Measurements from ENCODE around the gene CACNG5.

Gene CACNG5

DNA sequence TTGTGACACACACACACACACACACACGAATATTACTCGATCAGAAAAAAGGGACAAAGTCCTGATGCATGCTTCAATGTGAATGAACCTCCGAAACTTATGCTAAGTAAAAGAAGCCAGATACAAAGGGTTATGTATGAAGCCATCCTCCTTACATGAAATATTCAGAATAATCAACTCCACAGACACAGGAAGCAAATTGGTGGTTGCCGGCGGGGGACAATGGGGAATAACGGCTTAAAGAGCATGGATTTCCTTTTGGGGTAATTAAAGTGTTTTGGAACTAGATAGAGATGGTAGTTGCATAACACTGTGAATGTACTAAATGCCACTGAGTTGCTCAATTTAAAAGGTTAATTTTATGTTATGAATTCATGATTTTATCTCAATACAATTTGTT is 8.1 kb upstream of the CACNG5 start:
- no peak for DNase-seq

DNA sequence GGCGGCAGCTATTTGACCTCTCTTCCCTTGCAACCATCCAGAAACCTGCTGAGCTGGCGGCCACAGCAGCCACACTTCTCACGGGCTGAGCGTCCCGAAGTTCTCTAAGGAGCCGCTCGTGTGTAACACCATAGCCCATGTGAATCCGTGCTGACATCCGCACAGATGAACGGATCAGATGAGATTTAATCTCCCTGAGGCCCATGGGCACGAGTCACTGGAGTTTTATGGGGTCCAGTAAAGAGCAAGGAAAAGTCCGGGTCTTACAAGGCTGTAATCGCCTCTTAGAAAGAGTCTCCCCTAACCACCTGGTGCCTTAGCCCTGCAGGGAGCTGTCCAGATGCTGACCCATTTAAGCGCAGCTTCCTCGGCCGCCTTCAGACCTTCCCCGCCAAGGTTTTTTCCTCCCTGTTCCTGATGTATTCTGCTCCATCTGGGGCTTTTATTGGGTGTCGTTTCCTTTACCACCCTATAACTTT is 5.5 kb upstream of the CACNG5 start:
- DNase-seq: peak; percentile 78

DNA sequence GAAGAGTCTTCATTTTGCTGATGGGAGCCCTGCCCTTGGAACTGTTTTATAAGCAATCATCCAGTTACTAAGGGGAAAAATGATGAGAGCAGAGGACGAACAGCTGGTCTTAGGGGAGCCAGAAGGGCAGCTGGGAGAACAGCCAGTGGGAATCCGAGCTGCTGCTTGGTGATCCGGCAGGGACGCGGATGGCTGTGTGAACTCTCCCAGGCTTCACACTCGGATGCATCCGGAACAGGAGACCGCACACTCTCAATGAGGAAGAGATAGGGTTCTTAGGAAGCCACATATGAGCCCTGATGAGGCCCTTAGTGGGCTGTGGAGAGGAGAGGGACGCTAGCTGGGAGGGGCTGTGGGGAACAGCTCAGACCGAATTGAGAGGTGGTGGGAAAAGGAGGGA is 5.0 kb upstream of the CACNG5 start:
- peak; percentile 95 for DNase-seq

DNA sequence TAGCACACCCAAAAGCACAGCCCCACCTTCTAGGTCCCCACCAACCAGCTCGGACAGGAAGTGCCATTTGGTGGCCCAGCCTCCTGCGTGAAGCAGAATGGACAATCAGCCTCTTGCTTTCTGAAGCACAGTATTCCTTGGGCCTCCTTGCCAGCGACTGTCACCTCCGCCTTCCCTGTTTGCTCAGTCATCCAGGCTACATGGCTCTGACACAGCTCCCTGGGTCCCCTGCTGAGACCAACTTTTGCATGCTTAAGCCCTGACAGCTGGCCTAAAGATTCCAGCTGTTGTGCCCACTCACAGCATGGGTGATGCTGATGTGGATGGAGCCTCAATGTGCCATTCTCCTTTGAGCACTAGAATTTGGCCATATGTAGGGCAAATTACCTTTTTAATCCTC is 4.5 kb upstream of the CACNG5 start:
- peak; percentile 68 for DNase-seq

DNA sequence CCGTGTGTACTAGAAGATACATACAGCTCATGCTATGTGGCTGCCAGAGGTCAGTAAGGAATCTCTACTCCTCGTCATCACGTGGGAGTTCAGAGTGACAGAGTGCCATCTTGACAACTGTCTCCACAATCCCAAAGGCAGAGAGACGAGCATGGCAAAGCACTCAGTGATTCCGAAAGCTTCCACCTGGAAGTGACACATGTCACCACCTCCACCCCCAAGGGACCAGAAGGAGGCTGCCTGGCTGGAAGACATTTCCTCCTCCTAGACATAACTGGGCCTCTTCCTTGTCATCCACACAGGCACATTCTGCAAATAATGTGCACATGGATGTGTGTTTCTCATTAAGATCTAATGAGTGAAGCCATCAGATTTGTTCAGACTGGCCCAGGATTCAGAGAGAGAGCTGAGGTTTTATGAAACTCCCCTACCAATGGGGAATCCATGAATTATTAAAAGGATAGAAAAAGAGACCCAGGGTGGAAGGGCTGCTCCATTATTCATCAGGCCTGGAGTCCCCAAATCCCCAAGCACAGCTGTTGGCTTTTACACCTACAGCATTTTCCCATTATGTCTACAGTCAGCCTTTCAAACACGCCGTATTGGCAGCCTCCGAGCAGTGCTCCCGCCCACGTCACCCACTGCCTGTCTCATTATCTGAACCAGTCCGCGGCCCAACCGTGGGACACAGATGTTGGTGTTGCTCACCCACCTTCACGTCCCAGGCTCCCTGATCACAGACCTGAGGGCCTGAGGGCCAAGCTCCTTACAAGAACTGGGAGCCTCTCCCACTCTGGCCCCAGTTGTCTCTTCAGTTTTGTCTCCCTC is 3.3 kb upstream of the CACNG5 start:
- peak; percentile 57 for DNase-seq

DNA sequence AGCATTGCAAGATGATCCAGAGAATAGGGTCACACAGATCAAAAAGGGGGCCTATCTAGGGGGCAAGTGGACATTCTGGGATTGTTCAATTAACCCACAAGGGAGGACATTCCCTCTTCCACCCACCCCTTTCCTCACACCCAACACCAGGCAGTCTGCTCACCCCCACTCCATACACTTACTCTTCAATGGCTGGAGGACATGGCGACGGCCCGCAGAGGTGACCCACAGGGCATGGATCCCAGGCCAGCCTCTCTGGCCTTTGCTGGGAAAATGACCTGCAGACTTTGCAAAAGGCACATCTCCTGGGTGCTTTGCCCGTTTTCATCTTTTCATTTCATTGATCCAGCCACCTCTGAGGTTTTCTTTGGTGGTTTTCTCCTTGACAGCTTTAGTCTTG is 1.7 kb upstream of the CACNG5 start:
- no peak for DNase-seq

DNA sequence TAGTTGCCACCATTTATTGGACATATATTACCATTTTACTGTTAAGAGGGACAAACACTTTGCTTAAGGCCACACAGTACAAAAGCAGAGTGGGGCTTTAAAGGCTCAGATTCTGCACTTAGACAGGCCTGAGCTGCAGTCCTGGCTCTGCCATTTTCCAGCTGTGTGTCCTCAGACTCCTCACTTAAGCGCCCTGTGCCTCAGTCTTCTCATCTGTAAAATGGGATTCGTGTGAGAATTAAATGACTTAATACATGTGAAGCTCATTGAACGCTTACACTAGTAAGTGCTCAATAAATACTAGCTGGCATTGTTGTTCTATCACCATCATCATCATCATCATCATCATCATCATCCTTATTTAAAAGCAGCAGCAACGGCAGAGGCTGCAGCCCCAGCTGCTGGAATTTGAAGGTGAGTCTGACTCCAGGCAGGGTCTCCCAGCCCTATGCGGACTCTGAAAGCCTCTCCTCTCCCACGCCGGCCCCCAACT is 445 bp upstream of the CACNG5 start:
- DNase-seq: no peak

DNA sequence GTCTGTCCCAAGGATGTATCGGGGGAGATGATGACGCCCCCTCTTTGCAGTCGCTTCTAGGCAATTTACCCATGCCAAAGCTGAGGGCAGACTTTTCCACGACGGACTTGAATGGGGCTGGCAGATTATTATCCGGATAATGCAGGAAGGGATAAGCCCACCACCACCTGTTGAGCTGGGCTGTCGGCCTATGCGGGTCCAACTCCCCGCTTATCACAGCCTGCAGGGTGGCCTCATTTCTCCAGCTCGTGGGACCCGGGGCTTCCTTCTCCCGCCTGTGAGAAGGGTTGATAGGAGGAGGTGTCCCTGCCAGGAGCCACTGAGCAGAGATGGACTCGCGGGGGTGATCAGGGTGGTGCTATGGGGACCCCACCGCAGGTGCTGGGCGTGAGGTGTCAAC is 559 bp downstream of the CACNG5 start:
- no peak for DNase-seq

DNA sequence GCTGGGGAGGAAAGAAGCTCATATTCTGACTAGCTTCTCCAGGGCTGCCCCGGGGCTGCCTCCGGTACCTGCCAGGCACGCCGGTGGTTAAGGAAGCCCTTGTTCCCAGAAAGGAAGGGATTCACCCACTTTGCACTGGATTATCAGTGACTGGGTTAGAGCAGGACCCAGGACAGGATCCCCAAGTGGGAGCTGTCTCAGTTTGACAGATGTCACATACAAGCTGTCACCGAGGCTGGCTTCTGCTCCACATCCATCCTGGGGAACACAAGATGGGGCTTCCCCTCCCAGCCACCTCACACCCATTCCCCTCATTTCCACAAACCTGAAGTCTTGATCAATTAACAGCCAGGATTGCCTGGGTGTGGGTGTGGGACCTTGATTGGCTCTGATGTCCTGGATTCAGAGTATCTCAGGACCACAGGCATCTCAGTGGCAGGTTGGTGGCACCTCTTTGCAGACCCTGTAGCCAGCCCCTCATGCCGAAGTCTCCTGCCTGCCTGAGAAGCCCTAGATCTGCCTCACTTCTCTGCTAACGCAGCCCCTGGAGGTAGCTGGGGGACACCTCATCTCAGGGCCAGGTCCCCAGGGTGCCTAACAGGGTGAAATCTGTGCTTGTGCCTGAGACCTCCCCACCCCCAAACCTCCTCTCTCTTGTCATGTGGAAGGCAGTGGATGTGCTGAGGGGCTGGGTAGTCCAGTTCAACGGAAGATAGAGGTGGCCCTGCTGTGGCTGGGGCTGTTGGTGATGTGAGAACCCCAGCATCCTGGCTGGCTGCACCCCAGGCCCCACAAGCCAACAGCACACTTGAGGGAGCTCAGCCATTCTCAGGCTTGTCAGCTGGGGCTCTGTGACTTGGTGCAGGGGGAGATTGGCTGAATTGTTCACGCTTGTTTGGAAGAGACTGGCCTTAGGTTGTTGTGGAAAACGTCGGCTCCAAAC is 1.4 kb downstream of the CACNG5 start:
- peak; percentile 14 for DNase-seq

DNA sequence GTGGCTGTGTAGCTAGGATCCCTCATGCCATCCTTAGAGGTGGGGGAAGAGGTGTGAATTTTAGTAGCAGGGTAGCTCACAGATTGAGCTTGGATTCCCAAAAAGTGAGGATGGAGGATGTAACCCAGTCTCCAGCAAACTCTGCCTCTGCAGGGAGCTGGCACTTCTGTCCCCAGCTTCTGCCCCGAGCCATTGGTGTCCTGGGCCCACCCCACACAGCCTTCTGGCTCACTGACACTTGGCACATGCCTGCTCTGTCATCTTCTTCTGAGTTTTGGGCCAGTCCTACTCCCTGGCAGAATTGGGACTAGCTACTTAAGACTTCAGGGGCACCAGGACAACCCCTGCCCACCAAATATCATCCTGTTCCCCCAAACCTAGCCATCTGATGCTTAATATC is 2.3 kb downstream of the CACNG5 start:
- DNase-seq: no peak

DNA sequence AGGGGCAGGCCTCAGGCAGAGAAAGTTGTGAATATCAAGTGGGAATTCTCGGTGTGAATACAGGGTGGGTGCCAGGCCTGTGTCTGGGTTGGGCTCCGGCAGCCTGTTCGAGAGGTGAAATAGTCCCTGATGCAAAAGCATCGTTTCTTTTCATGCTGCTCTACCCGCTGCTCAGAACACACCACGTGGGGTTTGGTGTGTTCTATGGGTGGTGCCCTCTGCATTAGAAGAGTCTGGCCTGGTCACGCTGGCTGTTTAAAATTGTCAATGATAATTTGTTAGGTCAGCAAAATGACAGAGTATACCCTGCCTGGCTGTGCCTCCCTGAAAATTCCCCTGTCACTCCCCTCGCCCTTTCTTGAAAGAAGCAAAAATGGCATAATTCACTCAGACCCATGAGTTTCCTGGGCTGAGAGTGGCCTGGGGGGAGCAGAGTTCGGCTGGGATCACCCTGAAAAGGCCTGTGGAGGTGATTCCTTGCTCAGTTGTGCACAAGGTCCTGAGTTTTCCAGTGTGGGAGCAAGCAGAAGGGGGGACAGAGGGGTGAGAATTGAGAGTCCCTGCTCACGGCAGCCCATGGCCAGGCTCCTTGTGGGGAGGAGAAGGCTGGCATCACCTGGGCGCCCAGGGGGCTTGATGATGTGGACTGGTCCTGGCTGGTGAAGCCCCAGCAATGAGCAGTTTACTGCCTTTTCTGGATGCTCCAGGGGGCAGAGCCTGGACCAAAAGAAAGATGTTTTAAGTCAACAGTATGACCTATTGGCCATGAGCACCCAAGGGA is 3.2 kb downstream of the CACNG5 start:
- DNase-seq: no peak

DNA sequence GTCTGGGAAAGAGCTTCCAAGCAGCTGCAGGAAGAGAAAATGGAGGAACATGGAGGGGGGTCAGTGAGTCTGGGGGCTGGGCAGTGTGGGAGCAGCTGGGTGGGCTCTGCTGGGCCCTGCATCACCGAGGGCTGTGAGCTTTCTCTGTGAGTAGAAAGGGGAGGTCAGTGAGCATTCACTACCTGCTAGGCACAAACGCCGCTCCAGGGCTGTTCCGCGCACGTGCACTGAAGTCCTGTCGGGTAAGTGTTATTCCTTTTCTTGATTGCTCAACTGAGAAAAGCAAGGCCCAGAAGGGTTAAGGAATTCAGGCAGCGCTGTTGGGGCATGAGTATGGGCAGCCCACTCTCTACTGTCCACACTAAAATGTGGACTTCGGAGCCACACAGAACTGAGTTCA is 4.7 kb downstream of the CACNG5 start:
- no peak for DNase-seq

DNA sequence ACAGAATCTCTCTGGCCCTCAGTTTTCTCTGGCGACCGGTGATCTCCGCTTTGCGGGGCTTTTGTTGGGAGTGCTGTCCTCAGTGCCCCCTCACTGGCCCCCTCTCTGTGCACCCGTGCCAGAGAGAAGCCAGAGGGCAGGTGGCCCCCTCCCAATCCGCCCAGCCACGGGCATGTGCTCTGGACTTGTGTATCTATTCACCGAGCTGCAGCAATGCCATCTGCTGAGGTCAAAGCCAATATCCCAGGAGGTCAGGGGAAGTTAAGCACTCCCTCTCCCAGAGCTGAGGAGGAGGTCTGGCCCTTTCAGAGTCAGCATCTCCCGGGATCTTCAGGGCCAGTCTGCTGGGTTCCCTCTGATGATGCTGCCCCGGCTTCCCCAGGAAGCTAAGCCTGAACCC is 5.1 kb downstream of the CACNG5 start:
- DNase-seq: no peak

DNA sequence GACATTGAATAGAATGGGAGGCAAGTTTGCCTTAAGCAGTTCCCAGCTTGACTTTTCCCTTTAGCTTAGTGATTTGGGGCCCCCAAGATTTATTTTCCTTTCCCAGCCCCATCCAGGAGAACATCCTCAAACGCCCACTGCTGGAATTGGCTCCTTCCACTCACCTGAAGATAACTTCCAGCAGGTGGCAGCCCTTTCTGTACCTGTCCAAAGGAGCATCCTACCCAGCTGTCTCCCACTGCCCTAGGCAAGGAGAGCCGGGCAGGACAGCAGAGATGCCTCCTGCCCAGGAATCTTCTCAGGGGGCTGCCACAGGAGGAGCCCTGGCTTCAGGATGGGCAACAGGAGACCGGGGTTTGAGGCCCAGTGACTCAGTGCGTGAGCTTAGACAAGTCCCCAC is 6.4 kb downstream of the CACNG5 start:
- DNase-seq: no peak

DNA sequence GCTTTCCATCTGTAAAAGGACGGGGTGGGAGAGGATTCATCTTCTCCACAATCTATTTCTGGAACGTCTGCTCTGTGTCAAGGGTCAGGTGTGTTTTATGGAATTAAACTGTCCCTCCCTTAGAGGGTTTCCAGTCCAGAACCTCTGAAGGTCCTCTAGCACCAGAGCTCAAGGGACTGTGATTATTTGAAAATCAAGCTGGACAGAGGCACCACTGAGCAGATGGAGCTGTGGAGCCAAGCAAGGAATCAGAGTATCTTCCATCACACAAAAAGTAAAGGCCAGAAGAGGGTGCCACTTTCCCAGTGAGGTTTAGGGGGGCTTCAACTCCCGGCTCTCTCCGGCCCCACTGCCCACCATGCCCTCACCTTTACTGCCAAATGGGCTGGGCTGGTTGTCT is 6.8 kb downstream of the CACNG5 start:
- no peak for DNase-seq

DNA sequence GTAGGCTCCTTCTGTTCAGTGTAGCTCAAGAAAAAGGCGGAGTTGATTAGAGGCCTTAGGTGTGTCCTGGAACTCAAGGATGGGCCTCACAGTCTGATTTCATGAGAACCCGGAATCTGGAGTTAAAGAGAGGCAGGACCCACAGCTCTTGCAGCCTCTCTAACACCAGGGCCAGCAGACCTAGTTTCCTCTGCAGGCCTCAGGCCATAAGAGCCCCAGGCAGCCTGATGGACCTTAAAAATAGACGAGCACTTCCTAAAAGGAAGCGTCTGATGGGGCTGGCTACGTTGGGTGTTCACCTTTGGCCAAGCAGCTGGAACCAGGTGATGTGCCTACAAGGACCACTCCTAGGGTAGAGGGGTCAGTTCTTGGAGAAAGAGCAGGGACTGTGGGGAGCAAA is 7.6 kb downstream of the CACNG5 start:
- DNase-seq: no peak

DNA sequence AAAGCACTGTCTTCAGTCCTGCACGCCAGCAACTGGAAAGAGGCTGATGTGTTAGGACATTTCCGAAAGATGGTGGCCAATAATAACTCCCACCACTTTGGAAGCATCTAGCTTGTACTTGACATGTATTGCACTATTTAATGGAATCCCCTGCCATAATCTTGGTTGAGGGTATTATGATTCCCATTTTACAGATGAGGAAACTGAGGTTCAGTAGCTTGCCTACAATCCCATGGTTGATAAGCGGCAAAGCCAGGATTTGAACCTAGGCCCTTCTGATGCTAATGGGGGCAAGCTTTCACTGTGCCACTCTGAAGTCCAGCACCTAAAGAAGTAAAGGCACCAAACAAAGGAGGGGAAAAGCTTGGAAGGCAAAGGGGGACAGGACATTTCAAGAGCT is 8.0 kb downstream of the CACNG5 start:
- no peak for DNase-seq

DNA sequence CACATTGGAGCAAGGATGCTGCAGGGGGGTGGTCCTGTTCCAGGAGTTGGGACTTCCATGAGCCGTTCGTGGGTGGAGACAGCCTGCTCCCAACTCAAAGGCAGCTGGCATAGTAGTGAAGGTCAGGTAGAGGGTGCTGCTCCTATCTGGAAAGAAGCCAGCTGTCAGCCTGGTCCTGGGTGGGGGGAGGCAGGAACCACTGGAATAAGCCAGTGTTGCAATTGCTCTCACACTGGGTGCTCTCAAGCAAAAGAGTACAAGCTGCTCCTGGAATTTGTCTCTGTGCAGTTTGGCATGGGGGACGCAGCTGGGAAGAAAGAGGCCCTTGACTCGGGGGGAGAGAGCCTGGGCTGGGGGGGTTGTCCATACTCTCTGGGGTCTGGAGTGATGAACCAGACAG is 8.7 kb downstream of the CACNG5 start:
- DNase-seq: peak; percentile 98

DNA sequence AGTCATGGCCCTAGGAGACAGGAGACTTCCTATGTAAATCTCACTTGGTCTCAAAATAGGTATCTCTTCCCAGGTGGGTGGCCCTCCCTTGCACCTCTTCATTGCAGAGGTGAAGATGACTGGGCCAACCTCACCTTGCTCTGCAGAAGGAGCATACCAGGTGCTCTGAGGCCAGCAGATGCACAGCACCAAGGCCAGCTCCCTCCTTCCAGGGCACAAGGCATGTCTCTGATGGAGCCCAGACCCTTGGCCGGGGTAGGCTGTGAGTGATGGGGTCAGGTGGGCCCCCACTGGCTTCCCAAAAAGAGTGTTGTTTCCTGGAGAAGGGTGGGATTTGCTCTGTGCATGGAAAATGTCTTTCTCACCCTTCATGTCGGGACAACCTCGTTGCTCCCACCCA is 12.8 kb downstream of the CACNG5 start:
- DNase-seq: no peak

DNA sequence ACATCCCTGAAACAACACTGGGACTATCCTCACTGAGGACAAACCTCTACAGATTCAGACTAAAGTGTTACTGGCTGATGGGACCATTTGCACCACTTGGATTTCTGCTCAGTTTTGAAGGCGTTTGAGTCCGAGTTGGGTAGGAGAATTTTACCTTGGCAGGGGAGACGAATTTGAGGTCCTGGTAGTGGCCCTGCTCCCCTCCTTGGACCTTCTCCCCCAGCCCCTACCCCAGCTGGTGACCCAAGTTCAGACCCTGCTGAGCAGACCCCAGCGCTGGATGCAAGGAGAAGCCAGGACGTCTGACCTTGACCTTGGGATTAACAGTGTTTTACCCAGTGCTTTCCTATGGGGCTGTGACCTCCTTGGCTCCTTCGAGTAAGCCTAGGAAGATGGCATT is 13.6 kb downstream of the CACNG5 start:
- DNase-seq: no peak

DNA sequence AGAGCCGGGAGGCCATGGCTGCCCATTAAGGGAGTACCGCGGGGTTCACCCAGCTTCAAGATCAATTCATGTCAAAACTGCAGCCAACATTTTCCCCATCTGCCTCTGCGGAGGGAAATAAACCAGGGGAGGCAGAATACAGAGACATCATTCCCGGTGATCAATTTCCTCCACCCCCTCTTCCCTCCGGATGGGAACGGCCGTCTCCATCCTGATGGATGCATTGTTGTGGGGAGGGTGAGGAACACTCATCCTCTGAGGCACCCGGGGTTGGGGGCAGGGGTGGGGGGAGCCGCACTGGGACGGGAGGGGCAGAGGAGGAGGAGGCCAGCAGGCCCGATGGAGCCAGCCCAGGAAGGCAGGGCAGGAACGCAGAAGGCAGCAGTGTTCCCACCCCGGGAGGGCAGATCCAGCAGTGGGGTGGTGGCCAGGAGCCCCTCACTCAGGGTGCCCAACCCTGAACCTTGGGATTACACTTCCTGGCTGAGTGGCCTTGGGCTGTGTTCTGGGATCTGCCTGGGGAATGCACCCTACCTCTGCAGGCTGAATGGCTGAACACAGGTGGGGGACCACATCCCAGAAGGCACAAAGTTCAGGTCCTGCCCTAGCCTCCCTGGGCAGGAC is 14.2 kb downstream of the CACNG5 start:
- no peak for DNase-seq

DNA sequence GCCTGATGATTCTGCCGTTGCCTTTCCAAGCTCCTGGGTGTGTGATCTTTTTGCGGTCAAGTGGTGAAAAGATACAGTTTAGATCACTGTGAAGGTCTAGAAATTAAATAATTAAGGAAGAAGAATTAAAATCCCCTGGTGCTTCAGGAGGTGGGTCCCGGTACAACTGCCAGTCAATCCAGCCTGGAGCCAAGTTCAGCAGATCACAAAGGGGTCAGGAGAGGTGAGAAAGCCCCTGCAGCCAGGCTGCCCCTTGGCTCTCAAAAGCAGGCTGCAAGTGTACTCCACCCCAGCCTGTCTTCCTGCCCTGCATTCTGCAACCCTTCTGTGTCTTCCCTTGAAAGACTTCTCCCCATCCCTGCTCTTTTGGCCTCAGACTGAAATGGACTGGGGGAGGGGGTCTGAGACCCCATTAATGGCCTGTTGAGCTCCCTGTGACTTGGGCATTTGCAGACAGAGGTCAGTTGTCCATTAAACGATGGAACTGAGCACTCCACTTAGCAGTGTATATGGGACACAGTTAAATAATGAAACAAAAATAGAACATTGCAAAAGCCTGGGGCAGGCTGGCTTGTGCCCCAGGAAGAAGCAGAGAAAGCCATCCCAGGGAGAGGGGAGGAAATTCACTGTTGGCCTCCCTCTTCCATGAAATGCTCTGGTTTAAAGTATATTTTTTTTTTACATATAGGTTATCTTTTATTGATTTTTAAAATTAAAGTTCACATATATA is 15.1 kb downstream of the CACNG5 start:
- no peak for DNase-seq

Data from NCI-H2171 treated with DMSO at 0.1 percent for 48 hours (cell line).